CD4-positive, alpha-beta T cell treated with Interleukin-1 beta for 1 hour (primary cell): ENCODE data around the gene USP10.
A peak's percentile ranks its signal among the peaks of the same experiment; 100 is the strongest.

Source experiments
- DNase-seq, 2 donors: peaks; one replicate each; pipeline ENCODE4 v3.0.0-alpha.2; 2020 to 2022

USP10 gene

GRCh38 chr16:84778720-84779119, 78.9 kb downstream of the USP10 start:
- no peak for DNase-seq

GRCh38 chr16:84780063-84780462, 80.3 kb downstream of the USP10 start:
- DNase-seq = no peak

GRCh38 chr16:84780544-84781376, 81.0 kb downstream of the USP10 start:
- DNase-seq = no peak

- DNase-seq = no peak
Observed at GRCh38 chr16:84782846-84783245, 83.0 kb downstream of the USP10 start.

GRCh38 chr16:84785843-84786581, 86.2 kb downstream of the USP10 start:
- no peak for DNase-seq

DNA sequence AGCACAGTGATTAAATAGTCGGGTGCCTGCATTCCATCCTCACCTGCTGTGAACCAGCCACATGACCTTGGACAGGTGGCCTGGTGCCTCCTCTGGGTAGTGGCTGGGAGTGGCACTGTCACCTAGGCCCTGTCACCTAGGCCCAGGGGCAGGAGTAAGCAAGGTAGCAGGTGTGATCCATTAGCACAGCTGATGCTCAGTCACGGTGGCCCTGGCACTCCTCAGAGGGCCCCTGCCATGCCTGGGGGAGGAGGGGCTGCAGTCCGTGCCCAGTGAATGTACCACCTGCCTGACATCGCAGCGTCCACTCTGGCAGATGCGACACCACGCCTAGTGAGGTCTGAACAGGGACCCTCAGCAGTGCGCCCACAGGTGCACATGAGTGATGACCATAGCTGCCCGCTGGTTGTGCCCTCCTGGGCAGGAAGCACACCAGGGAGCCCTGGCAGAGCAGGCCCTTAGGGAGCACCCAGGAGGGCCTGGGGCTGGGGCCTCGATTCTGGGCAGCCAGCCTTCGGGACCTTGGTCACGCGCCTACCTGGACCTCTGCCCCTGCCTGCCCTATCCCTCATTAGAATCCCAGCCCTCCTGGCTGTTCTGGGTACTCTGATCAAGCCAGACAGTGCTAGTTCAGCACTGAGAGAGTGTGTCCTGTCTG, 86.9 kb downstream of the USP10 start:
- DNase-seq = no peak

GRCh38 chr16:84787263-84787622, 87.4 kb downstream of the USP10 start:
- no peak for DNase-seq

DNA sequence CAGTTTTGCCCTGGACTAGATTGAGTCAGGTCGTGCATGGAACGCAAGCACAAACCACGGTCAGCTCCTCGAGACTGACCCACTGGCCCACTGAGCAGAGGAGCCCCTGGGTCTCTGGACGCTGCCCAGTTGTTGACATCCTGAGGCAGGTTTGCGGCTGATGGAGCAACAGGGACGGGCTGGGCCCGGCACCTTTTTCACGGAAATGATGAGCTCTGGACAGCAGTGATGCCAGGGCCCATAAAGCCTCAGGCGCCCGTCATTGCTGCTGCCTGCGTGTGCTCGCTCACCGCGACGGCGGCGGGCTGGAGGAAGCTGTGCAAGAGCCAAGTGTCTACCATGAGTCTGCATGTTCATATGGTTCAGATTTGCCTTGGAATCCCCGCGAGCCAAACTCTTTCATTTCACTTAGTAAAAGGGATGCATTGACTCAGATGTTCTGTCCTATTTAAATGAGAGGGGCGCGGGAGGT, 89.2 kb downstream of the USP10 start:
- DNase-seq = no peak

DNA sequence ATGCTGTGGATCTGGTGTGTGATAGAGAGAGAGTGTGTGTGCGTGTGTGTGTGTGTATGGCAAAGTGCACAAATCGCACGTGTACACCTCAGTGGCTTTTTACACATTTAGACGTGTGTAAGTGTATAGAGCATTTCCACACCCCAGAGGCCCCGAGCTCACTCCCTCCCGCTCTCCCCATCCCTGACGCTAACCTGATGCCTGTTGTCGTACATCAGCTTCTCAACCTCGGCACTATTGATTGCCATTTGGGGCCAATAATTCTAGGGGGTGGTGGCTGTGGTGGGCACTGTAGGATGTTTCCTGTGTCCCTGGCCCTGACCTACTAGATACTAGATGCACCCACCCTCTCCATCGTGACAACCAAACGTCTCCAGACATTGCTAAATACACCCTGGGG, 89.6 kb downstream of the USP10 start:
- DNase-seq = no peak

DNA sequence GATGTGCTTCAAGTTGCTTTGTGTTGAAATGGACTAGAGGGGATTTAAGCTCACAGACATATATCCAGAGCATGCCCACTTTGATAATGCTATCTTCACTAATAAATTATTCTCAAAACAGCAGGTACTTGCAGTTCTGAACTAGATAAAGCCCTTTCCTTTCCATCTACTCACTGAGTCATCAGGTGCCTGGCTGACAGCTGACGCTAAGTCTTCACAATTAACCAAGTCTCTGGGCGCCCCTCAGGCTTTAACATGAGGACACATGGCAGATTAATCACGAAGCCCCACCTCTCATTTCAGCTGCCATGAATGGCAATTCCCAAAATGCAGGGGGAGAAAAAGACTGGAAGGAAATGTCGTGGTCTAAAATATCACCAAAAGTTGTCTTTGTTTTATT, 90.5 kb downstream of the USP10 start:
- DNase-seq = no peak

GRCh38 chr16:84791088-84791487, 91.3 kb downstream of the USP10 start:
- DNase-seq = no peak

- no peak for DNase-seq
Observed at GRCh38 chr16:84791501-84791900, 91.7 kb downstream of the USP10 start.

- DNase-seq = no peak
Observed at GRCh38 chr16:84794186-84794585, 94.4 kb downstream of the USP10 start.

- no peak for DNase-seq
Observed at GRCh38 chr16:84794626-84795025, 94.8 kb downstream of the USP10 start.

DNA sequence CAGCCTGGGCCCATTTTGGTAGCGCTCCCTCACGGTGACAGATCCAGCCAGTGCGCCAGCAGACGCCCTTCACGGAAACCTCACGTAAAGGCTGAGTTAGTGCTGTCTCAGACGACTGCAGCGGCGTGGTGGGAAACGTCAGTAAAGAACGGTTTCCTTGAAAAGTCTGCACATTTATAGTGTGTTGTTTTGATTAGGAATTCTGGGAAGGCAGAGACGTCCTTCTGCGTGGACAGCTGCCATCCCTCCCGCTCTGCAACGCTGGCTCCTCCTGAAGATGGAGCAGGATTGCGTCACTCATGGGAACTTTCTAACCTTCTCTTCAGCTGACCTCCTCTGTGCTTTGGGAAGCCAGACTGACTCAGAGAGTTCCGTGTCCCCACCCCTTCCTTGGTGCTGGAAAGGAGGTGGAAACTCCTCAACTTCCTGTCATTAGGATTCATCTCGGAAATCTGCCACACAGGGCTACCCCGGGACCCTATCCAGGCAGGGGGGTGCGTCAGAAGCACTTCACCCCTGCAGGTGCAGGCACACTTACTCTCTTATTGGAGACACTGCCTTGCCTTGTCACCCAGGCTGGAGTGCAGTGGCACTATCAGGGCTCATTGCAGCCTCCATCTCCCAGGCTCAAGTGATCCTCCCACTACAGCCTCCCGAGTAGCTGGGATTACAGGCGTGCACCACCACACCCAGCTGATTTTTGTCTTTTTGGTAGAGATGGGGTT, 95.7 kb downstream of the USP10 start:
- no peak for DNase-seq

GRCh38 chr16:84800158-84800978, 100.6 kb downstream of the USP10 start:
- DNase-seq = no peak

DNA sequence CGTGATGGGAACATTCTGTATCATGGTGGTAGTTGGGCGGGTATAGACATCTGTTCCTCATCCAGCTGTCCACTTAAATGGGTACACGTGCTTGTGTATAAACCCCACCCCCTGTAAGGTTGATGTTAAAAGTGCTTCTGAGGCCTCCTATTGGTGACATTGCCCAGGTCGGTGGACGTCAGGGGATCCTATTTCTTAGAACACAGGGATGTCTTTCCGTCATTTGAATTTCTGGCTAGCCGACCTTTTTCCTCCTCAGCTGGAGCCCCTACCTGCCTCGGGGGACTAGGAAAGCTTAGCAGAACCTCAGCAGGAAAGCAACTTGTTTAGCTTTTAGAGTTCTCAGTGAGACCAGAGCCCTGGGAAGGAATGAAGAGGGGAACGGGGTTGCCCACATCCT, 103.3 kb downstream of the USP10 start:
- no peak for DNase-seq

GRCh38 chr16:84804326-84804725, 104.5 kb downstream of the USP10 start:
- DNase-seq = no peak

DNA sequence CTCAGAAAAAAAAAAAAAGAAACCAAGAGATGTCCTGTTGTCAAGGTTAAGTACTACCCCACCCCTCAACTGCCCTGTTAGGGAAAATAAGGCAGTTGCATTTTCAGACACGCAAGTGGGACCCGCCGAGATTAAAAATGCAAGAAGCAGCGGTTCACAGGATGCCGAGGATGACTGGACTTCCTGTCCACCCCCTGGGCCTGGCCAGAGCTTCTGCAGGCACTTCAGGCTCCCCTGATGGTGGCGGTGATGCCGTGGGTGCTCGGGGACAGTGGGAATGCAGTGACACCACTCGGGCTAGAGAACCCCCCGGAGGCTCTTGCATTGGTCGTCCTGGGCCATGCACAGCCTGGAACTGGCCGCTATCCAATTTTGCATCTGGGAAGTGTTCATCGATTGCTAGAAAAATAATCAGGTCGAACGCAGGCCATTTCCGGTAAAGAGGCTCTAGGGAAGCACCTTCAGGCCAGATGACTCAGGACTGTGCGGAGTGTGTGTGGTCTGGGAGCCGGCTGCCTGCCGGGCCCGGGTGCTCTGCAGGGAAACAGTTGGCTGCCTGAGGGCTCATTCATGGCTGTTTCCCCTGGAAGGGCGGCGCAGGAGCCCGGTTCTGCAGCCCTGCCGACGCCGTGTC, 106.6 kb downstream of the USP10 start:
- DNase-seq = peak in 1 of 2 donors; percentile 77

- no peak for DNase-seq
Observed at GRCh38 chr16:84806890-84807258, 107.1 kb downstream of the USP10 start.

GRCh38 chr16:84807776-84808175, 108.0 kb downstream of the USP10 start:
- no peak for DNase-seq

- peak in 1 of 2 donors; percentile 3 for DNase-seq
Observed at GRCh38 chr16:84808826-84809225, 109.0 kb downstream of the USP10 start.
